DOHH2 (cell line): ENCODE results near the gene MYOZ3.

Experiments used
- H3F3A ChIP-seq: fragments of 200-600 bp; sonication (generic), shearing (Covaris generic); 2 replicates; pipeline ENCODE4 v1.6.0; 2016; ENCODE audit warnings: antibody characterized with exemption, mild to moderate bottlenecking; ENCODE audit not compliant: control insufficient read depth, insufficient read depth
- H3K27ac ChIP-seq: fragments of 200-600 bp; sonication (generic); 2 replicates; pipeline ENCODE4 v1.5.1; 2014; ENCODE audit warnings: low read depth, mild to moderate bottlenecking, low read length, moderate library complexity
- H3K27me3 ChIP-seq: fragments of 200-600 bp; sonication (generic); 2 replicates; pipeline ENCODE4 v1.6.1; 2014; ENCODE audit warnings: mild to moderate bottlenecking, low read length, mixed read lengths; ENCODE audit not compliant: control insufficient read depth
- H3K36me3 ChIP-seq: fragments of 200-600 bp; sonication (generic); 2 replicates; pipeline ENCODE4 v1.6.1; 2014; ENCODE audit warnings: mild to moderate bottlenecking, low read length, moderate library complexity, mixed read lengths; ENCODE audit not compliant: control insufficient read depth
- H3K4me1 ChIP-seq: fragments of 200-600 bp; sonication (generic); 2 replicates; pipeline ENCODE4 v1.6.1; 2014; ENCODE audit warnings: mild to moderate bottlenecking, low read length, mixed read lengths; ENCODE audit not compliant: control insufficient read depth
- H3K4me2 ChIP-seq: fragments of 200-600 bp; sonication (generic); 2 replicates; pipeline ENCODE4 v1.6.0; 2014; ENCODE audit warnings: mild to moderate bottlenecking, low read length, moderate library complexity
- H3K4me3 ChIP-seq: fragments of 200-600 bp; sonication (generic); 2 replicates; pipeline ENCODE4 v1.5.1; 2014; ENCODE audit warnings: mild to moderate bottlenecking, low read length, mixed read lengths
- H3K79me2 ChIP-seq: fragments of 200-600 bp; sonication (generic); 2 replicates; pipeline ENCODE4 v1.6.1; 2014; ENCODE audit warnings: mild to moderate bottlenecking, low read length, mixed read lengths; ENCODE audit not compliant: control insufficient read depth
- H3K9me2 ChIP-seq: fragments of 200-600 bp; sonication (generic); replicated peaks from 2 replicates; pipeline ENCODE4 v1.6.1; 2014; ENCODE audit warnings: mild to moderate bottlenecking, low read length, mixed read lengths; ENCODE audit not compliant: control insufficient read depth
- H3K9me3 ChIP-seq: fragments of 200-600 bp; sonication (generic); 2 replicates; pipeline ENCODE4 v1.6.1; 2014; ENCODE audit warnings: antibody characterized with exemption, low read length, mixed read lengths; ENCODE audit not compliant: control insufficient read depth, insufficient read depth
- H4K20me1 ChIP-seq: fragments of 200-600 bp; sonication (generic); 2 replicates; pipeline ENCODE4 v1.6.0; 2014; ENCODE audit warnings: low read depth, mild to moderate bottlenecking, antibody characterized with exemption, low read length, moderate library complexity; ENCODE audit not compliant: control insufficient read depth, insufficient read depth
- CTCF ChIP-seq: fragments of 200-600 bp; sonication (generic); IDR thresholded peaks from one replicate; pipeline ENCODE4 v1.5.1; 2014; ENCODE audit warnings: antibody characterized with exemption, mild to moderate bottlenecking, low read depth, low read length; ENCODE audit not compliant: poor library complexity, severe bottlenecking
- EZH2phosphoT487 ChIP-seq: fragments of 200-600 bp; sonication (generic); IDR thresholded peaks from 2 replicates; pipeline ENCODE4 v1.6.1; 2017; ENCODE audit warnings: borderline replicate concordance, mild to moderate bottlenecking, antibody characterized with exemption, low read length, moderate library complexity, mixed read lengths

Gene MYOZ3

GRCh38 chr5:150663936-150664335, 2.9 kb downstream of the MYOZ3 start:
- no peaks in the 10 kb centered on the region for H3K9me2 ChIP-seq
- H3K36me3 ChIP-seq: no peaks in the 10 kb centered on the region
- H3F3A ChIP-seq: no peaks in the 10 kb centered on the region
- H3K79me2 ChIP-seq: no peaks in the 10 kb centered on the region
- no peaks in the 10 kb centered on the region for H3K9me3 ChIP-seq
- TF ChIP-seq EZH2phosphoT487 (no peak), CTCF (no peak)
- H3K4me1 ChIP-seq: no peaks in the 10 kb centered on the region
- H3K27me3 ChIP-seq: peaks cover 19% of the 10 kb centered on the region
- H3K4me3 ChIP-seq: no peak overlapping the region
- H3K4me2 ChIP-seq: no peak overlapping the region
- H3K27ac ChIP-seq: no peak overlapping the region
- H4K20me1 ChIP-seq: no peaks in the 10 kb centered on the region

- Histone ChIP-seq H3K36me3 (no peaks in the 10 kb centered on the region), H3K4me1 (no peaks in the 10 kb centered on the region), H3K9me2 (no peaks in the 10 kb centered on the region), H3K9me3 (no peaks in the 10 kb centered on the region), H3K4me2 (no peak overlapping the region), H4K20me1 (no peaks in the 10 kb centered on the region), H3K79me2 (no peaks in the 10 kb centered on the region), H3K4me3 (no peak overlapping the region), H3K27ac (no peak overlapping the region), H3K27me3 (peaks cover 20% of the 10 kb centered on the region), H3F3A (no peaks in the 10 kb centered on the region)
- TF ChIP-seq CTCF: no peak
- no peak for TF ChIP-seq EZH2phosphoT487
Observed at GRCh38 chr5:150665044-150665443, 4.0 kb downstream of the MYOZ3 start.

- no peak overlapping the region for H3K4me3 ChIP-seq
- H3K4me2 ChIP-seq: no peak overlapping the region
- H3K9me2 ChIP-seq: no peaks in the 10 kb centered on the region
- H3K9me3 ChIP-seq: no peaks in the 10 kb centered on the region
- no peaks in the 10 kb centered on the region for H3F3A ChIP-seq
- no peaks in the 10 kb centered on the region for H4K20me1 ChIP-seq
- no peak for TF ChIP-seq EZH2phosphoT487
- TF ChIP-seq CTCF: no peak
- no peak overlapping the region for H3K27ac ChIP-seq
- H3K4me1 ChIP-seq: no peaks in the 10 kb centered on the region
- peaks cover 44% of the 10 kb centered on the region for H3K27me3 ChIP-seq
- no peaks in the 10 kb centered on the region for H3K79me2 ChIP-seq
- no peaks in the 10 kb centered on the region for H3K36me3 ChIP-seq
Observed at GRCh38 chr5:150670275-150670947, 9.4 kb downstream of the MYOZ3 start.

- no peaks in the 10 kb centered on the region for H3K79me2 ChIP-seq
Observed at GRCh38 chr5:150670948-150671310, 9.9 kb downstream of the MYOZ3 start.

More at GRCh38 chr5:150670948-150671310, 9.9 kb downstream of the MYOZ3 start:
- Histone ChIP-seq H3K4me1 (no peaks in the 10 kb centered on the region), H3K27me3 (peaks cover 44% of the 10 kb centered on the region), H3K4me2 (no peak overlapping the region), H3K9me2 (no peaks in the 10 kb centered on the region), H3K9me3 (no peaks in the 10 kb centered on the region), H3K27ac (no peak overlapping the region), H4K20me1 (no peaks in the 10 kb centered on the region), H3K36me3 (no peaks in the 10 kb centered on the region), H3F3A (no peaks in the 10 kb centered on the region), H3K4me3 (no peak overlapping the region)
- TF ChIP-seq CTCF (no peak), EZH2phosphoT487 (no peak; the same call in 1 of the 2 replicates)
